Kasumi-1 (cell line): ENCODE data around the gene MIPOL1.
"Not testable (repeated sequence)": the region's sequence is repeated elsewhere in the genome, so short reads cannot be mapped to it uniquely, and the experiment has no call there.

Source experiments
- DNase-seq, 2 experiments: peaks; one replicate each; lab custom pipeline; 2025; lab: John Stamatoyannopoulos, UW

The MIPOL1 gene

DNA sequence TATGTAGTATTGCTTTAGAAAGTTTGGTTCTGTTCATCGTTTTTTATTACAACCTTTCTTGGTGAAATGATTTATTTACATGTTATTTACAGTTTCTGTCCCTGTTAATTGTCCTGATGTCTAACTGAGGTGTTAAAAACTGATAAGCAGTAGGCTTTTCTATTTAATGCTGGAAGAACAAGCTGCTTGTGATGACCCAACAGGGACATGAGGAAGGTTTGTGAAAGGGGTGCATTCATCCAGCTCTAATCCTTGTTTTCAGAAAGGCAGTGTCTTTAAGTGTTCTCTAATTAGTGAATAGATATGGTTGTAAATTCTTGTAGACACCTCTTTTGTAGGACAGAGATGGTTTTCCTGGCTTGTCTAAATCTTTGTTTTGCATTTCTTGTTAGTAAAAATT, 205.9 kb downstream of the MIPOL1 start:
- DNase-seq: no peak

- DNase-seq: no peak
Measured at GRCh38 chr14:37406095-37406494, 208.4 kb downstream of the MIPOL1 start.

GRCh38 chr14:37411079-37411735, 213.5 kb downstream of the MIPOL1 start:
- DNase-seq: no peak

DNA sequence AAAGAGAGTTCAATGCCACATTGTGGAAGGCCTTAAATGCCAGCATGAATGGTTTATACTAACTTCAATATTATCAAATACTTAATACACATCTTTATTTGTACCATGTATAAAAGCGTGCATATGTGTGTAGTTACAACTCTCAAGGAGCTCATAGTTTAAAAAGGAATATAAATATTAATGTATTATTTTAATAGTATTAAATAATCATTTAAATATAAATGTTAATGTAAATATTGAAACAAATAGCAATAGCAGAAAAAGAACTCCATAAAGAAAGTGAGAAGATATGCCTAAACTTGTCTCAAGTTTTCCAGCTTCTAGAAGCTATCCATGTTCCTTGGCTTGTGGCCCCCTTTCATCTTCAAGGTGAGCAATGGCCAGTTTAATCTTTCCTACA, 215.3 kb downstream of the MIPOL1 start:
- no peak for DNase-seq

GRCh38 chr14:37413504-37414003, 215.8 kb downstream of the MIPOL1 start:
- no peak for DNase-seq

DNA sequence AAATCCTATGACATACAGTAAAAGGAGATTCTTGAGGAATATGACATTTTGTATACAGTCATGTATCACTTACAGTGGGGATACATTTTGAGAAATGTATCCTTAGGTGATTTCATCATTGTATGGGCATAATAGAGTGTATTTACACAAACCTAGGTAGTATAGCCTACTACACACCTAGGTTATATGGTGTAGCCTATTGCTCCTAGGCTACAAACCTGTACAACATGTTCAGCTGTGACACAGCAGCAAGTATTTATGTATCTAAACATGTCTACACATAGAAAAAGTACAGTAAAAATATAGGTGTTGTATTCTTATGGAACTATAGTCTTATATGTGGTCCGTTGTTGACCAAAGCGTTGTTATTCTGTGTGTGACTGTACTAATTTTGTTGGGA, 218.5 kb downstream of the MIPOL1 start:
- no peak for DNase-seq

DNA sequence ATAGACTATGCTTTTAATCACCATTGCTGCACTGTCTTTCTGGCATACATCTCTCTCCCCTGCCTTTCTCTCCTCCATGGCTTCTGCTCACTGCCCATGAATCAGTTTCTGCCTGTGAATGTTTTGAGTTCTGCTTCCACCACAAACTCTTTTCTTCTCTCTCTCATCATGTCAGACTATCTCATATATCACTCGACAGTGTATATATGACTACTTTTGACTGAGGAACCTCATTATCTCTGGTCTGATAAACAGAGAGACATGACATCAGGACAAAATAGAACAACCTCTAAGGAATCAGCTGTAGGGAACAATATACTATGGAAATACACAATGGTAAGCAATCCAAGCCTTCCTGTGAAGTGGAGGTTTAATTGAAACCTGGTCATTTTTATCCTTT, 219.4 kb downstream of the MIPOL1 start:
- no peak for DNase-seq

- DNase-seq: no peak
Measured at GRCh38 chr14:37417833-37418232, 220.1 kb downstream of the MIPOL1 start.

- no peak for DNase-seq
Measured at GRCh38 chr14:37420622-37421021, 222.9 kb downstream of the MIPOL1 start.

DNA sequence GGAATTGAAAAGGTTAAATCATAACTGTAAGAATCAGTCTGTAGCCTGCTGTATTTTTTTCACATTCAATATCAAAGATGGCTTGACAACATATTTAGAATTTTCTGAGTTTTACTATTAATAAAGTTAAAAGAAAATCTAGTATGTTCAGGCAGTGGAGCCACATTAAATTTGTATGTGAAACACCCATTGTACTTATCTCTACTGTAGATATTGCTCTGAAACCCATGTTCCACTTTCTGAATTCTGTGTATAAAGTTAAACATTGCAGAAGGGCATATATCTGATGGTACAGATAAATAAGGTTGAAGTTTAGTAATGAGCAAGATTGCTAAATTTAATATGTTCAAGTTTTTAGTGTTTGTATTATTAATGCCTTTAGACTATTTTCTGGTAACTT, 224.6 kb downstream of the MIPOL1 start:
- DNase-seq: no peak

GRCh38 chr14:37422748-37423147, 225.0 kb downstream of the MIPOL1 start:
- no peak for DNase-seq

DNA sequence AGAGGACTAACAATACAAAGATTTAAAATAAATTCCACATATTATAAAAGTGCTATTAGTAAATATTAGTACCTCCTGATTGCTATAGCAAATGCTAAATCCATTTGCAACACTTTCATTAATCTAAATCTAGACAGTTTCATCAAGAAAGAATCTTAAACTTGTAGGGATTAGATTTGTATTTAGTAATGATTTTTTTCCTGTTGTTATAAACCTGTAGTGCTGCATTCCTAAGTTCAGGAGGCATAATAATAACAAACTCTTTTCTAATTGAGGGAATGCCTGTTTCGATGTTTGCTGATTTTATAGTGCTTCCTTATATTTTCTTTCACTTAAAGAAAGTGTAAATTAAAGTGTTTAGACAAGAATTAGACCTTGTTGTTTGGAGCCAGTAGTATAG, 231.2 kb downstream of the MIPOL1 start:
- DNase-seq: no peak

DNA sequence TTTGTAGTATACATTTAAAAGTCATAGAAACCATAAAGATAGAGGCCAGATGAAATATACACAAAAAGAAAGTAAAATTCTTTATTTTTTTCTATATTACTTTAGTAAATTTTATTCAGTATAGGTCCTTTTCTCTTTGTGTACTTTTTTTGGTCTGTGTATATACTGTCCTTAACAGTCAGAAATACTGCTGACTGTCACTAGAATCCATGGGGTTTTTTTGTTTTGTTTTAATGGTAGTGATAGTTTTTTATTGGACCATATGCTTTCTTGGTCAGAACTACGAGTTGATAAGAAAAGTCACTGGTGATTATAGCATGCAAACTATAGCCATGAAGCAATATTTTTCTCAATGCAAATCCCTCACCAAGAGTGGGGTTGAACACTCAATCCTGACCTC, 231.9 kb downstream of the MIPOL1 start:
- DNase-seq: no peak

- DNase-seq: no peak
Measured at GRCh38 chr14:37434867-37435266, 237.1 kb downstream of the MIPOL1 start.

- no peak for DNase-seq
Measured at GRCh38 chr14:37436519-37436918, 238.8 kb downstream of the MIPOL1 start.

DNA sequence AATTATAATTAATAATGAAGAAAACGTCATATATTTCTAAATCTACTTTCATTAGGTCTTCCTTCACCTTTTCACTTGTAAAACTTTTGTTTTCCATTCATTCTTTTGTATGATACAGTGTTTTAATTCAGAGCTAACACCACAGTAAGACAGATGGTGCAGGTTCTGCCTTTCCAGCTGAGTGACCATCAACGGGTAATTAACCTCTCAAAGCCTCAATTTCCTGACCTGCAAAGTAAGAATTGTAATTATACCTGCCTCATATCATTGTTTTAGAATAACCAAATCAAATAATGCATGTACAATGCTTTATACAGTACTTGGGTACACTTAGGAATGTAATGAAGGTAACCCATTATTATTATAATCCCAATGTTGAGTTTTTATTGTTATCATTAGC, 239.8 kb downstream of the MIPOL1 start:
- DNase-seq: no peak

- DNase-seq: no peak
Measured at GRCh38 chr14:37438444-37438843, 240.7 kb downstream of the MIPOL1 start.

DNA sequence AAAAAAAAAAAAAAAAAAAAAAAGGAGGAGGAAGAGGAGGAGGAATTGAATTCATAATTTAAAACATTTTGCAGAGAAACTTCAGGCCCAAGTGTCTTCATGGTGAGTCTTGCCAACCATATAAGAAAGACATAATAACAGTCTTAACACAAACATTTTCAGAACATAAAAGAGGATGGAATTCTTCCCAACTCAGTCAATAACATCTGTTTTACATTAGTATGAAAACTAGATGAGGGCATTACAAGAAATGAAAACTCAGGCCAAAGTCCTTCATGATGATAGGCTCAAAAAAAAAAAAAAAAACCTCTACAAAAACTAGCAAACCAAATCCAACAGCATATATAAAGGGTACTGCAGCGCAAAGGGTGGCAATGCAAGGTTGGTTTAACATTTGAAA, 245.7 kb downstream of the MIPOL1 start:
- DNase-seq: no peak

DNA sequence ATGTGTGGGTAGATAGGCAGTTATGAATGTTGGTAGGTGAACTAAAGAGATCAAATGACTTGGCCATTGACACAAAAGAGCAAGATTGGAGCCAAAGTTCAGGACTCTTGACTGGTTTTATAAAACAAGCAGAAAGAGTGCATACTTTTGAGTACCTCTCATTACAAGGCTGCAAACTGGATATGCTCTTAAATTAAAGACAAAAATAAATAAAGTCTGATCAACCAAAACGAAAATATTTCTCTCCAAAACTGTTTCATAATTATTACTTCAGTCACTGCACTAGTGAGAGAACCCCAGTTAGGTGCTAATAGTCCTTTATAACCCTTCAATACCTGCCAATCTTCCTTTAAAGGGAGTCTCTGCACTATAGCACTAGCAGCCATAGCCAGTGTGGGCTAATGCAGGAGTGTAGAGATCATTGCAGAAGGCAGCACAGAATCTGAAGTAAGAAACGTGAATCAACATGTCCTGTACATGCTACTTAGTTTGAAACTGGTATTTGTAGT, 250.2 kb downstream of the MIPOL1 start:
- DNase-seq: no peak

DNA sequence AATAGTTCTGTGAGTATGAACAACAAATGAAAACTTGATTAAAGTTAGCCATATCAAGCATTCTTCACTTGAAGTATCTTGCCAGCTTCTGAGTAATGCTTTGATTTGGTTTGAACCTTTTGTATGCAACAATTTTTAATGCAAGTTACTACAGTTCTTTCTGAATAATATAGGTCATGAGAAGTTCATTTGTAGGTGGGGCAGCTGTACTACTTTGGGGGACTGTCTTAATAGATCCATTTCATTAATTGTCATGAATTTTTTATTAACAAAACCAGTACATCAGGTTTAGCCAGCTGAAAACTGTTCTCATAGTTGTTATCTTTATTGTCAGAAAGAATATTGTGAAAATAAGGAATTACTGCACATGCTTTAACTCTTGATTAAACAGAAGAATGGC, 254.6 kb downstream of the MIPOL1 start:
- no peak for DNase-seq

GRCh38 chr14:37453985-37454384, 256.2 kb downstream of the MIPOL1 start:
- DNase-seq: no peak

DNA sequence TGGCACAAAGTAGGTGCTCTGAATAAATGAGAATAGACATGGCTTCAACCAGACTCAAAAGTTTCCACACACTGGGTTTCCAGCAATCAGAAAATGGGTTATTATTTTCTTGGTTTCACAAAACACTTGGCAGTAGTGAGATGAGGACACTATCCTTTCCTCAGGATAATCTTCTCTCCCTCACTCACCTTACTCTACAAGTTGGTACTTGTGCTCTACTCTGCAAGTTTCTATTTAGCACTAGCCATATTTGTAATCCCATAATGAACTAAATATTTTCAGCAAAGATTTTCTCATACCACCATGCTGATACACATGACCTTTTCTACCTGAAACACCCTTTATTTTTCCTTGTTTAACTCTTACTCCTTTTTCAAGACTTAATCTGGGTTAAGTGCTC, 259.6 kb downstream of the MIPOL1 start:
- DNase-seq: no peak

- not testable (repeated sequence) for DNase-seq
Measured at GRCh38 chr14:37462426-37462825, 264.7 kb downstream of the MIPOL1 start.

DNA sequence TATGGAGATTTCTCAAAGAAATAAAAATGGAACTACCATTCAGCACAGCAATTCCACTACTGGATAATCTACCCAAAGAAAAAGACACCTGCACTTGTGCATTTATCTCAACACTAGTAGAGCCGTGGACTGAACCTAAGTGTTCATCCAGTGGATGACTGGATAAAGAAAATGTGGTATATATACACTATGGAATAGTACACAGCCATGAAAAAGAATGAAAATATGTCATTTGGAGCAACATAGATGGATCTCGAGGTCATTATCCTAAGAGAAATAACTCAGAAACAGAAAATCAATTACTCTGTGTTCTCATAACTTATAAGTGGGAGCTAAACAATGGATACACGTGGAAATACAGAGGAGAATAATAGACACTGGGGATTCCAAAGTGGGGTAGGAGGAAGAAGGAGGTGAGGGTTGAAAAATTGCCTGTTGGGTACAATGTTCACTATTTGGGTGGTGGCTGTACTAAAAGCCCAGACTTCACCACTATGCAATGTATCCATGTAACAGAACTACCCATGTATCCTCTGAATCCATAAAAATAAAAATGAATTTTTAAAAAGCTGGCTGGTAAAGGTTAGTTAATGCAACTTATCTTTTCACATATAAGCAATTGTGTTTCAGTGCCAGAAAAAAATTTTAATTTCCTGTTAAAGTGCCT, 266.6 kb downstream of the MIPOL1 start:
- DNase-seq: no peak
